Transverse colon (tissue), 4 donors: Measurements from ENCODE around the gene CDC6. TPM values are rescaled to one million over a fixed set of nuclear protein-coding genes. Genes with fewer than 3 reads are reported as not detected.

Source experiments
- DNase-seq: peaks from one replicate; pipeline ENCODE4 v3.0.0-alpha.2; 2019
- H3K27ac ChIP-seq, 4 donors: fragments of 200-600 bp; sonication (generic); 2 replicates each; pipeline ENCODE4 v1.5.1; 2016 to 2018; ENCODE audit warnings: inconsistent platforms in 4 of 4
- H3K27me3 ChIP-seq: fragments of 200-600 bp; sonication (generic); 2 replicates; pipeline ENCODE4 v1.5.1; 2017; ENCODE audit warnings: inconsistent platforms
- H3K36me3 ChIP-seq, 4 donors: fragments of 200-600 bp; sonication (generic); 2 replicates each; pipeline ENCODE4 v1.5.1; 2017 to 2019; ENCODE audit warnings: inconsistent platforms in 4 of 4
- H3K4me1 ChIP-seq, 4 donors: fragments of 200-600 bp; sonication (generic); 2 replicates each; pipeline ENCODE4 v1.5.1; 2017 to 2020; ENCODE audit warnings: inconsistent platforms in 4 of 4
- H3K4me3 ChIP-seq, 4 donors: fragments of 200-600 bp; sonication (generic); 1 replicate in 1 of 4; 2 replicates in 3 of 4; pipeline versions ENCODE4 v1.5.1 to v1.6.1; 2017 to 2019; ENCODE audit warnings: inconsistent platforms in 4 of 4
- H3K9me3 ChIP-seq, 2 donors: fragments of 200-600 bp; sonication (generic); 2 replicates each; pipeline ENCODE4 v1.5.1; 2017 to 2019; ENCODE audit warnings: inconsistent platforms in 2 of 2
- CTCF ChIP-seq, 5 experiments: fragments of 200-600 bp in 3 of 5; fragments of 450-650 bp in 2 of 5; sonication (generic) in 3 of 5; IDR thresholded peaks; 1 replicate in 2 of 5; 2 replicates in 3 of 5; pipeline ENCODE4 v1.5.1; 2016 to 2017; ENCODE audit warnings: antibody characterized with exemption in 5 of 5, inconsistent platforms in 3 of 5, mild to moderate bottlenecking in 2 of 5, moderate library complexity in 1 of 5
- EP300 ChIP-seq: sonication (generic); formaldehyde crosslinking; IDR thresholded peaks from one replicate; pipeline ENCODE4 v1.6.1; 2017; ENCODE audit warnings: antibody characterized with exemption, low read depth
- POLR2A ChIP-seq: fragments of 450-650 bp; IDR thresholded peaks from one replicate; pipeline ENCODE4 v1.6.1; 2016; ENCODE audit warnings: antibody characterized with exemption, mild to moderate bottlenecking, moderate library complexity
- POLR2AphosphoS5 ChIP-seq, 3 donors: sonication (generic); formaldehyde crosslinking; IDR thresholded peaks; one replicate each; pipeline ENCODE4 v1.6.1; 2016; ENCODE audit warnings: antibody characterized with exemption in 3 of 3
- WGBS, 2 donors: methylation state at CpG; one replicate each; pipeline ENCODE4 v1.1.5; 2018; ENCODE audit warnings: low coverage in 1 of 2; 5-methylcytosine and 5-hydroxymethylcytosine counted together
- in situ Hi-C, 4 donors: fragments of 200-750 bp; cut with MboI; loops; one replicate each; pipeline versions ENCODE4 v1.15.0 to v1.15.1; 2017; ENCODE audit warnings: low sequenced_read_pairs in 3 of 4, low pct_ligation_motif_present in 1 of 4, low pct_unique_long_range_greater_than_20kb in 1 of 4
- intact Hi-C: fragments of 100-400 bp; cut with DNase I; formaldehyde crosslinking; loops from one replicate; pipeline ENCODE4 v1.15.1; 2023; ENCODE audit warnings: low total_unique reads
- total RNA-seq, 4 donors: library from RNA; depleted of rRNA; stranded (reverse); fragments of >200 nt; gene quantifications; one replicate each; pipeline ENCODE4 v1.1.0, GENCODE V29; 2016

CDC6 gene
- total RNA-seq, 4 donors from 2014 or later: 1.6 to 3.2 (median 2.4) TPM; not detected in 1

- Histone ChIP-seq H3K9me3 (no peaks in the 10 kb centered on the region), H3K27me3 (no peaks in the 10 kb centered on the region), H3K4me3 (no peak overlapping the region), H3K36me3 (no peaks in the 10 kb centered on the region), H3K4me1 (peaks cover 42 to 77% (median 66%) of the 10 kb centered on the region in 4 donors), H3K27ac (peak overlapping the region; percentile 65 to 75 (median 70))
- in situ Hi-C loops: no loop called here
- TF ChIP-seq POLR2A (no peak), EP300 (no peak), CTCF (IDR thresholded peaks at IDR 0.05) (no peak), POLR2AphosphoS5 (IDR thresholded peaks at IDR 0.05) (no peak)
- 55% methylated on average over 2 of the region's 2 CpGs; no CpG with 5 or more reads in 1 of the 2 donors for WGBS, 2 donors
- intact Hi-C loops: no loop called here
- DNase-seq: no peak
Observed at GRCh38 chr17:40306395-40306794, 18.7 kb downstream of the CDC6 start.

DNA sequence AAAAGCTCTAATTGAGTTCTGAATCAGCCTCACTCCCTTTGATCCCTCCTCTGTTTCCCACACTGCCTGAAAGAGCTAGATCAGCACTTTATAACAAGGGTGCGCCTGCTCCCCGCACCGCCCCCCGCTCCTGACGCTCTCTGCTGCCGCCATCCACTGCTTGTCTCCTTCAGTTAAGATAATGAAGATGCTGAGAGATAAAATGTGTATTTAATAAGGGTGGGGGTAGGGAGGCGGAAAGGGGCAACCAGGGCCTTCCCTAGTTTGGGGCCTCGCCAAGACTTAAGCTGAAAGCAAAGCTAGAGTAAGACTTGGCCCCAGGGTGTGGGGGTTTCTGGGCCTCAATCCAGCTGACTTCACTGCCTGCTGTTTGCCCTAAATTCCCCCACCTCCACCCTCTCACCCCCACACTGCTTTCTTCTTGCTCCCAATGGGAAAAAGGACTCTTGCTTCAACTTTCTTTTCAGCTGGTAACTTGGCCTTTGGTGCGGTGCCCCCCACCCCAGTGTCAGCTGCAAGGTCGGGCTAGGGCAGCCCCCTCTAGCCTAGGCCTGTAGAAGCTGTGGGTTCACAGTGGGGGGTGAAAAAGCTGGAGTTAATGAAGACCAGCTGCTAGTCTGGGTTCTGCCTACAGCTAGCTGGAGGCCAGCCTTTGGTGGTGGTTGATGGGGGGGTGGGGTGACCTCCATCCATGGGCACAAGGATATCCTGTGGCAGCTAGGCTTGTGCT is 19.5 kb downstream of the CDC6 start:
- DNase-seq: no peak
- in situ Hi-C loops (no loop called here), intact Hi-C loops (no loop called here)
- H3K27ac ChIP-seq: peak overlapping the region; percentile 65 to 75 (median 70)
- TF ChIP-seq EP300 (no peak), POLR2AphosphoS5 (IDR thresholded peaks at IDR 0.05) (no peak), CTCF (IDR thresholded peaks at IDR 0.05) (no peak), POLR2A (no peak)
- H3K4me3 ChIP-seq: no peak overlapping the region
- H3K9me3 ChIP-seq: no peaks in the 10 kb centered on the region
- WGBS, 2 donors: 46 to 60% methylated on average over 1 to 10 of the region's 10 CpGs
- H3K27me3 ChIP-seq: no peaks in the 10 kb centered on the region
- H3K36me3 ChIP-seq: no peaks in the 10 kb centered on the region
- peaks cover 50 to 84% (median 74%) of the 10 kb centered on the region in 4 donors for H3K4me1 ChIP-seq

DNA sequence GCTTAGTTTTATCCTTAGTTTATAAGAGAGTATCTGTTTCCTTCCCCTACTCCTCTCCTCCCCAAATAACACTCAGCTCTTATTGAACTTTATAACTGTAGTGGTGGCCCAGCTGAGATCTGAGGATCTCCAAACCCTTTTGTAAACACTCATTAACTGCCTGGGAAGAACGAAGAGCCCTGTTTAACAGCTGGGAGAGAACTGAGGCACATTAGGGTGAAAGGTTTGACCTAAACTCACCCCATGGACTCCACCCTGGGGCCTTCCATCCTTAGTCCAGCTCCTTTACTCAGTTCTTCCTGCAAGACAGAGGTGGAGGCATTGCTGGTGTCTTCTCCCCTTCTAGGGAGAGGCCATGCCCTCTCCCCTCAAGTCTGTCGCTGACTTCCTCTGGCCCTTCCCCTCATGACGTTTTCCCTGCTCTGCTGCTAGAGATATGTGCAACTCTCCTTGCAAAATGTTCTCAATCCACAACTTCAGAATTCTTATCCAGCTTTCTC is 20.1 kb downstream of the CDC6 start:
- in situ Hi-C loops (no loop called here), intact Hi-C loops (no loop called here)
- Histone ChIP-seq H3K27me3 (no peaks in the 10 kb centered on the region), H3K9me3 (no peaks in the 10 kb centered on the region), H3K27ac (peak overlapping the region; percentile 65 to 75 (median 70)), H3K36me3 (no peaks in the 10 kb centered on the region), H3K4me3 (no peak overlapping the region), H3K4me1 (peaks cover 56 to 90% (median 80%) of the 10 kb centered on the region in 4 donors)
- DNase-seq: no peak
- WGBS, 2 donors: 17 to 27% methylated on average over 1 to 3 of the region's 3 CpGs
- TF ChIP-seq CTCF (IDR thresholded peaks at IDR 0.05) (no peak), POLR2A (no peak), POLR2AphosphoS5 (IDR thresholded peaks at IDR 0.05) (no peak), EP300 (no peak)

- DNase-seq: peak; percentile 74
- Histone ChIP-seq H3K9me3 (no peaks in the 10 kb centered on the region), H3K27me3 (no peaks in the 10 kb centered on the region), H3K4me3 (peak within 1 kb of the TSS; percentile 19 to 47 (median 40)), H3K27ac (peak within 1 kb of the TSS; percentile 65 to 75 (median 70)), H3K4me1 (peaks cover 61 to 86% (median 74%) of the 10 kb centered on the region in 4 donors), H3K36me3 (no peaks in the 10 kb centered on the region)
- in situ Hi-C loops: no loop called here
- WGBS, 2 donors: 15 to 40% methylated on average over 6 to 20 of the region's 20 CpGs
- intact Hi-C loops: no loop called here
- TF ChIP-seq POLR2AphosphoS5 (IDR thresholded peaks at IDR 0.05) (no peak), EP300 (no peak), CTCF (IDR thresholded peaks at IDR 0.05) (no peak), POLR2A (no peak)
Observed at GRCh38 chr17:40309031-40309948, 21.6 kb downstream of the CDC6 start, which contains the start of gene RARA. TSS of gene RARA (plus strand) at chr17:40309180. CDS start at chr17:40331219, 22,039 bp downstream.
